Stimulated activated CD8-positive, alpha-beta memory T cell treated with anti-CD3 and anti-CD28 coated beads, Interleukin-12 subunit alpha, Interleukin-12 subunit beta, amount 100 ng/mL, for 1 hour (primary cell): Measurements from ENCODE around the gene FBH1.
"Not testable (repeated sequence)": the region's sequence is repeated elsewhere in the genome, so short reads cannot be mapped to it uniquely, and the experiment has no call there.

Source experiments
- DNase-seq: peaks from one replicate; pipeline ENCODE4 v3.0.0-alpha.2; 2020; ENCODE audit warnings: low read depth

The FBH1 gene

DNA sequence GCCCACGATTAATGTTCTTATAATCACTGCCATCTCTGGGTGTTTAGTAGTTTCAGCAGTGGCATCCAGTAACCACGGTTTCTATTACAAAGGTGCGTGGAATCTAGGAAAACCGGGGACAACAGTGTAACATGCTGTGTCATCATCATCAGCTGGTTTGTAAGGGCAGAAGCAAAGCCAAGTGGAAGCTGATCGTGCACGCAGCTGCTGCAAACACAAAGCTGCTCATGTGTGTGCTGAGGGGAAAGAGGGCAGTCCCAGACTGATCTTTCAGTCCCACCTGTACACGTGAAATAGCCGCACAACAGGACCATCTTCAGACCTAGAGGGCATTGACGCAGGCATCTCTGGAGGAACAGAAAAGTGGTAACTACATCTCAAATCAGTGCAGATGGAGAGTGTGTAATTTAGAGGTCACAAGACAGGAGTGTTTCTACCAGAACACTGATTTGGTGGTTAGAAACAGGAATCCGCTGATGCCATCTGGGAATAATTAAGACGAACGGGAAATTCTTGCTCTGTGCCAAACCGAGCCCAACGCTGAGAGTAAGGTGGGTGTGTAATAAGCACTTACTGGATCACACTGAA, 13.8 kb upstream of the FBH1 start:
- DNase-seq, result no peak

DNA sequence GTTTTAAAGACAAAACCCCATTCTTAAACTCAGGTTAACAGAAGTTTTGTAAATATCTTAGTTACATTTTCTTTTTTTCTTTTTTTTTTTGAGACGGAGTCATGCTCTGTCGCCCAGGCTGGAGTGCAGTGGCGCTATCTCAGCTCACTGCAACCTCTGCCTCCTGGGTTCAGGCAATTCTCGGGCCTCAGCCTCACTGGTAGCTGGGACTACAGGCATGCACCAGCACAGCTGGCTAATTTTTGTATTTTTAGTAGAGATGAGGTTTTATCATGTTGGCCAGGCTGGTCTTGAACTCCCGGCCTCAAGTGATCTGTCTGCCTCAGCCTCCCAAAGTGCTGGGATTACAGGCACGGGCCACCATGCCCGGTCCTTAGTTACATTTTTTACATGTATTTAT, 13.0 kb upstream of the FBH1 start:
- DNase-seq, result not testable (repeated sequence)

DNA sequence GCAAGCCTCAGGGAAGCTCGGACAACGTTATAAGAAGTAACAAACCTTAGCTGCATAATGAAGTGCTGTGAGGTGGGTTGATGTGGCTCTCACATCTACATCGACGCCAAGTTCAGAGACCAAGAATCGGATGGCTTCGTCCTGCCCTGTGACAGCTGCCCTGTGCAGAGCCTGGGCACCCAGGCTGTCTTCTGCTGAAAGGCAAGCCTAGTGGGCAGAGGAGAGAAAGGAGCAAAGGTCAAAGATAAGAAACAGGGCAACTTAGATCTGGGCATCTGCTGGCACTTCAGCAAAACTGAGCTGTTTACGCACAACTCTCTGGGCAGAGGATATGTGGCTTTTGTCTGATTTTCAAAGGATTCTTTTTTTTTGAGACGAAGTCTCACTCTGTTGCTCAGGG, 7.1 kb upstream of the FBH1 start:
- no peak for DNase-seq

GRCh38 chr10:5885619-5886018, 4.4 kb upstream of the FBH1 start:
- no peak for DNase-seq

- DNase-seq, result no peak
Observed at GRCh38 chr10:5887029-5887428, 3.0 kb upstream of the FBH1 start.

DNA sequence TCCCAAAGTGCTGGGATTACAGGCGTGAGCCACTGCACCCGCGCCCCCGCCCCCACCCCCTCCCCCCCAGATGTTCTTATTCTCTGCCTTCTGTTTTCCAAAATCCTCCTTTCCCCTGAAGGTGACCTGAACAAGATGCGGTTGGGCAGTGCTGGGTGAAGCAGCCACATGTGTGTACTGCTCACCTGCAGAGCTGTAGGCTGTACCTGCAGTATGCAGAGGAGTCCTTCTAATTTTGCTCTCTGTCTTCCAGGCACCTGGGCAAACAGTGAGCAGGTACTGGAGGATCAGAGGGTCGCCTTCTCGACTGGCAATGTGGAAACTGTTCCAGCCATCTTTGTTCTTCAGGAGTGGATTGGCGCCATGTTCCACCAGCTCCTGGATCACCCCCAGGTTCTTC, 2.4 kb upstream of the FBH1 start:
- DNase-seq, result no peak

- DNase-seq, result no peak
Observed at GRCh38 chr10:5888351-5888750, 1.7 kb upstream of the FBH1 start.

- peak; percentile 4 for DNase-seq
Observed at GRCh38 chr10:5888843-5889623, 1.0 kb upstream of the FBH1 start.

- DNase-seq, result no peak
Observed at GRCh38 chr10:5890452-5890915, 441 bp downstream of the FBH1 start.

DNA sequence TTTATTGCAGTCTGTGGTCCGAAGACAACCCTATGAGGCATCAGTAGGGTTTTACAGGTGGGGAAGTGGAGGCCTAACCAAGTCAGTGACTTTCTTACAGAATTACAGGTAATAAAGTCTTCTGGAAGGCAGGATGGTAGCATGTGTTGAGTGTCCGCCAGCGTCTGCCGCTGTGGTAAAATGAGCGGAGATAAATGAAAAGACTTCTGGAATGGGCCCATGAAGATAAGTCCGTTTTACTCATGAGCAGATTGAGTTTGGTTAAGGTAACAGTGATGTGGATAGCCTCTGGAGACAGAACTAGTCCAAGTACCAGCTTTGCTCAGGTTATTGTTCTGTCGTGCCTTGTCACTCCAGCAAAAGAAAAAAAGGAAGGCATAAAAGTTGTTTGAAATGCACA, 966 bp downstream of the FBH1 start:
- no peak for DNase-seq

DNA sequence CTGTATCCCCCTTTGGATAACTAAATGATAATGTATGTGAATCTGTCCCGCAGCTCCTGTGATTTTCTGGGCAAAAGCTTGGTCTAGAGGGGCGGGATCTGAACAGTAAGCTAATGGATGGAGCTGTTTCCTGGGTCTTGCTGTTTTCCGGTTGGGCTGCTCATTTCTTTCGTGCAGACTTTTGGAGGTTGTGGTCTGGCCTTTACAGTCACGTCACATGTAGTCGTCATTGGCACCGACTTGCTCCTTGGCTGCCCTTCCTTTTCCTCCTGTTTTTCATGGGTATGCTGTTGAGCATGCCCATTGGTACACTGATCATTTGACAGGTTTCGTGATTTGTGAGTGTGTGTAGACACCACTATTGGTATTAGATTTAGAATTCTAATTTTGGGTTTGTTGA, 2.0 kb downstream of the FBH1 start:
- DNase-seq, result no peak

DNA sequence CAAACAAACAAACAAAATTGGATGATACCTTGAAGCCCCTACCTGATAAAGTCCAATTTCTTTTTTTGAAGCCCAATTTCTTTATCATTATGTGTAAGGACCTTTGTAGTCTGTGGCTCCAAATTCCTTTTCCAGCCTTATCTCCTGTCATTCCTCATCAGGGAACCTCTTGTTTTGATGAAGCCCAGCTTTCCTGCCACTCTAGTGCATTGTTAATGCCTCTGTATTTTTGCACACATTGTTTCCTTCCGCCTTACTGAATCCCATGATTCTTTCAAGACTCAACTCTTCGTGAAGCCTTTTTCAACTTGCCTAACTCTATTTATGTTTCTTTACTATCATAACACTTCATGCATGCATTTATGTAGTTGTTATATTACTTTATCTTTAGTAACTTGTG, 3.3 kb downstream of the FBH1 start:
- no peak for DNase-seq

DNA sequence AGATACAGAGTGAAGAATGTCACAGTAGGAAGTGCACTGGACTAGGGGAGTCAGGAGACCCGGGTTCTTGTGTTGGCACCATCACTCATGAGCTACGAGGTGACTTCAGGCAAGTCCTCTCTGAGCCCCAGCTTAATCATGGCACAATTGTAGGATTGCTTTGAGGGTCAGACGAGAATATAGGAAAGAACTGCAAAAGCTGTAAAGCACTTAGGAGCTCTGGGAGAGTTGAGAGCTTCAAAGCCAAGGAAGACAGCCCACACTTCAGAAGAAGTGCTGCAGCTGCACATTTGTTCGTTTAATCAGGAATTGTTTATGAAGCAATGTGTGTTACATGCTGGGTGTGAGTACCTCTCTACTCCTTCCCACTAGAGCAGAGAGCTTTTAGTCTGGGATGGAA, 4.4 kb downstream of the FBH1 start:
- no peak for DNase-seq

GRCh38 chr10:5894873-5895272, 4.8 kb downstream of the FBH1 start:
- no peak for DNase-seq

GRCh38 chr10:5895365-5895764, 5.3 kb downstream of the FBH1 start:
- no peak for DNase-seq

GRCh38 chr10:5895804-5896203, 5.8 kb downstream of the FBH1 start:
- no peak for DNase-seq

- no peak for DNase-seq
Observed at GRCh38 chr10:5896208-5897052, 6.4 kb downstream of the FBH1 start.

DNA sequence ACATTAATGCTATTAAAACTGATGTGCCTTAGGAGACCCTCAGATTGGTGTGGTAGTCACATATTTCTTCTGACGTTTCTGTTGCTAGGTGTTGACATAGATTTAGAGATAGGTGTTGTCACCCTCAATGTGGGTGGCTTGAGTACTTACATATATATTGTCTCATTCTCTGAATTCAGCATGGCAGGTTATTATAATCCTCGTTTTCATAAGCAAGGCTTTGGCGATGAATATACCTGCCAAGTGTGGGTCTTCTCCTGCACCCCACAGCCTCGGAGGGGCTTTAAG, 7.0 kb downstream of the FBH1 start:
- no peak for DNase-seq

DNA sequence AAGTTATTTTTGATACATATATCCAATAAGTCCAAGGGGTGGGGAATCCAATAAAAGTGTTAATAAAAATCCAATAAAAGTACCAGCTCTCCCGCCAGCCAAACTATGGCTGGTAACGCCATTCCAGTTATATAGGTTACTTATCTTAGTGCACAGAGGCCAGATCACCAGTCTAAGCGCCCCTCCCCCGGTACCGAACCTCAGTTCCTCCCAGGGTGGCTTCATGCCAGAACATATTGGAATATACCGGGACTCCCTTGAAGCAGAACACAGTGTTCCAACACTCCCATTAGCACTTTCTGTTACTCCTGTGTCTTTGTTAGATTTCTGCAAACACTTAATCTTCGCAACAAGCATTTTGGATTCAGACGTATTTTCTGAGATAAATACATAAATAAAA, 7.5 kb downstream of the FBH1 start:
- DNase-seq, result no peak

- DNase-seq, result no peak
Observed at GRCh38 chr10:5898163-5898562, 8.1 kb downstream of the FBH1 start.

GRCh38 chr10:5900247-5900646, 10.2 kb downstream of the FBH1 start:
- DNase-seq, result no peak

DNA sequence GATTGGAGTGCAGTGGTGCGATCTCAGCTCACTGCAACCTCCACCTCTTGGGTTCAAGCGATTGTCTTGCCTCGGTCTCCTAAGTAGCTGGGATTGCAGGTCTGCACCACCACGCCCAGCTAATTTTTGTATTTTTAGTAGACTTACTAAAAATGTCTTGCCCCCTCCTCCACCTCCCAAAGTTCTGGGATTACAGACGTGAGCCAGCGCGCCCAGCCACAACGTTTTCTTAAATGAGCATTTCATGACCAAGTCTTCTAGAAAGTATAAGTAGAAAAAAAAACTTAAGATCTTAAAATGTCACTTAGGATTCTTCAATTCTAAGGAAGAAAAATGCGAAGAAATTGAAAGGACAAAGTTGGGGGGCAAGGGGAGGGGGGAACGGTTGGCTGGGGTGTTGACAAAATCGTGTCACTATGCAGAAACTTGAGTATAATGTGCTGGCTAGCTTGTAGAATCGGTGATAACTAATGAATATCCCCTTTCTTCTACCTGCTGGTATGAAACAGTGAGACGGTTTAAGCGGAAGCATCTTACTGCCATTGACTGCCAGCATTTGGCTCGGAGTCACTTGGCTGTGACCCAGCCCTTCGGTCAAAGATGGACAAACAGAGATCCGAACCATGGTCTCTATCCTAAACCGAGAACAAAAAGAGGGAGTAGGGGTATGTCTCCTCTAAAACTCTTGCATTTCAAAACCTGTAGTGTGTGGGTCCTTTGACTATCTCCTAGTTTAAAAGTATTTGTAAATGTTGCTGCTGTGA, 12.7 kb downstream of the FBH1 start:
- no peak for DNase-seq

DNA sequence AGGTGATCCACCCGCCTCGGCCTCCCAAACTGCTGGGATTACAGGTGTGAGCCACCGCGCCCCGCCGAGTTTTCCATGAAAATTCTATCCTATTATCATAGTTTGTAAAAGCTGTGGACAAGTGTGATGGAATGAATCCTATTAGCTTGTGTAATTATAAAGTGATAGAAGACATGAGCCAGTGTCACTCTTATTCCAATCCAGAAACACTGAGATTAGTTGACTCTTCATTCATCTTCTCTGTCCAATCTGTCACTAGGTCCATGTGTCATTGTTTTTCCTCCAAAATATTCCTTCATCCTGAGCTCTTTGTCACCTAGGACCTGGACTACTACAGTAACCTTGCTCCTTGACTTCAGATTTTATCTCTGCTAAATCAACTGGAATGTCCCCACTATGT, 13.5 kb downstream of the FBH1 start:
- DNase-seq, result no peak
